ENCODE data around the gene FTCD. TPM values are rescaled to one million over a fixed set of nuclear protein-coding genes. Genes with fewer than 3 reads are reported as not detected.

FTCD gene
- total RNA-seq, 1 donor from 2014 or later, result 2.3 TPM

DNA sequence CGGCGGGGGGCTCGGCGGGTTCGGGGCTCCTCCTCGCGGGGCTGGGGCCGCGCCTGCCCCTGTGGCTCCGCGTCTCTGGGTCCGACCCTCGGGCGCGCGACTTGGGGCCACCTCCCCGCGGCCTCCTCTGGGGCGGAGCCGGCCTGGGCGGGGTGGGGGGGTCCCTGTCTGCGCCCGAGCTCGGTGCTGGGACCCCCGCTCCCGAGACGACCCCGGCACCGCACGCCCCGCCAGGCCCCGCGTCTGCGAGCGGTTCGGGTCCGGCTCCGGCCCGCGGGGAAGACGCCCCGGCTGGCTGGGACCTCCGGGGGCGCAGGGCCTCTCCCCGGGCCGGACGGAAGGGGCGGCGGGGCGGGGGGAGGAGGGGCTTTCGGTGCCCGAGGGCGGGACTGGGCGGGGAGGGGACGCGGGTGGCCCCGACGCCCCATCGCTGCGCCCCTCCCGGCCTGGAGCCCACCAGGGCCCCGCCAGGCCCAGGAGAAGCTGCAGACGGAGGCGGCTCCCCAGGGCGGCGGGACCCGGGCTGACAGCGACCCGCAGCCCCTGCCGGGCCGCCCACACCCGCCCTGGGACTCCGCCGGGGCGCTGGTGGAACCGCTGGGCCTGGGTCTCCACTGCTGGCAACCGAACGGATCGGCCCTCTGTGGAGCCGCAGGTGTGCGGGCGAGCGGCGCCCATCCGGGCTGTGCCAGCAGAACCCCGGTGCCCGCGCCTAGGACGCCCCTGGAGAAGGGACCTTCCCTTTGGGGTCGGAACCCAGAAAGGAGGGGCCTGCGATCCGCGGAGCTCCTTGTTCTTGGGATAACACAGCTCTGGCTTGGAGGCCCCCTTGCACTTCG is 56.9 kb downstream of the FTCD start:
- DNase-seq (ENCODE audit: extremely low spot score, unreplicated experiment), result peak; percentile 83
- H3K36me3 Mint-ChIP-seq (ENCODE audit: unreplicated experiment), result peaks cover 24% of the 10 kb centered on the region
- TF ChIP-seq, protein P1, sequence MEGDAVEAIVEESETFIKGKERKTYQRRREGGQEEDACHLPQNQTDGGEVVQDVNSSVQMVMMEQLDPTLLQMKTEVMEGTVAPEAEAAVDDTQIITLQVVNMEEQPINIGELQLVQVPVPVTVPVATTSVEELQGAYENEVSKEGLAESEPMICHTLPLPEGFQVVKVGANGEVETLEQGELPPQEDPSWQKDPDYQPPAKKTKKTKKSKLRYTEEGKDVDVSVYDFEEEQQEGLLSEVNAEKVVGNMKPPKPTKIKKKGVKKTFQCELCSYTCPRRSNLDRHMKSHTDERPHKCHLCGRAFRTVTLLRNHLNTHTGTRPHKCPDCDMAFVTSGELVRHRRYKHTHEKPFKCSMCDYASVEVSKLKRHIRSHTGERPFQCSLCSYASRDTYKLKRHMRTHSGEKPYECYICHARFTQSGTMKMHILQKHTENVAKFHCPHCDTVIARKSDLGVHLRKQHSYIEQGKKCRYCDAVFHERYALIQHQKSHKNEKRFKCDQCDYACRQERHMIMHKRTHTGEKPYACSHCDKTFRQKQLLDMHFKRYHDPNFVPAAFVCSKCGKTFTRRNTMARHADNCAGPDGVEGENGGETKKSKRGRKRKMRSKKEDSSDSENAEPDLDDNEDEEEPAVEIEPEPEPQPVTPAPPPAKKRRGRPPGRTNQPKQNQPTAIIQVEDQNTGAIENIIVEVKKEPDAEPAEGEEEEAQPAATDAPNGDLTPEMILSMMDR (IDR thresholded peaks at IDR 0.05), result no peak
- no peaks in the 10 kb centered on the region for H3K27me3 Mint-ChIP-seq (ENCODE audit: unreplicated experiment)
- H3K4me3 Mint-ChIP-seq (ENCODE audit: unreplicated experiment), result peak overlapping the region; percentile 88
- H3K9me3 Mint-ChIP-seq (ENCODE audit: unreplicated experiment), result peaks cover 23% of the 10 kb centered on the region
- peak overlapping the region; percentile 83 for H3K27ac Mint-ChIP-seq (ENCODE audit: unreplicated experiment)
- H3K4me1 Mint-ChIP-seq (ENCODE audit: unreplicated experiment), result peaks cover 34% of the 10 kb centered on the region

DNA sequence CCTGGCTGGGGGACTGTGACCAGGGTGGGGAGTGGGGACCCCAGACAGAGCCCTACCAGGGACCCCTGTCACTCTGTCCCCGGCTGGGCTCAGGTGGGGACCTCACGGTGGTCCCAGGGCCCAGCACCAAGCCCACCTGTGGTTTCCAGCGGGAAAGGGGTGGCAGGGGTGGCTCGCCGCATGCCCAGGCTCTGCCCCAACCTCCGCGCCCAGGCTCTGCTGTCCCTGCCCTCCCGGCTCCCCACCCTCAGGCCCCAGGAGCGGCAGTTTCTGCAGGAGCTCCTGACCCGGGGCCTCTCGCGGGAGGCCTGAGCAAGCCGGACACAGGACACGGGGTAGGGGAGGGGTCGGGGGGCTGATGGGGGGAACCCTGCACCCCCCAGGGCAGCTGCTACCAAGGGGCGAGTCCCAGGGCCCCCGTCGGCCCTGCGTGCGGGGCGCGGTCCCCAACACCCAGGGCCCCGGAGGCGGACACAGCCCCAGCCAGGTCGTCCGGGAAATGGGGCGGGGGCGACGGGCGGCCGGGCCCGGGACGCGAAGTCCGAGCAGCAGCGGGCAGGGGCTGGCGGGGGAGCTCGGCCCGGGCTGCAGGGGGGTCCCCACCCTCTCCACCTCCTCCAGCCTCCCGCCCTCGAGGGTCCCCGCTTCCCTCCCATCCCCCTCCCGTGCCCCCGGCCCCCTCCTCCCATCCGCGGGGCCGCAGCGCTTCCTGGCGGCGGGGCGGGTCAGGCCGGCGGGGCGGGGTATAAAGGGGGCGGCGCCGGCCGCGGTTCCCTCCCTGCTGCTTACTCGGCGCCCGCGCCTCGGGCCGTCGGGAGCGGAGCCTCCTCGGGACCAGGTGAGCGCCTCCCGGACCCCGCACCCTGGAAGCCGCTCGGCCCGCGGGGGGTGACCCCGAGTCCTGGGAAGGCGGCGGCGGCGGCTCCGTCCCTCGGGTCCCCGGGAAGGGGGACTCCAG is 57.8 kb downstream of the FTCD start, which contains the start of gene COL6A2:
COL6A2 (plus strand) TSS at position 777 of the 958 bp plus-strand sequence.
- Mint-ChIP-seq H3K27ac (ENCODE audit: unreplicated experiment) (peak within 1 kb of the TSS; percentile 83), H3K4me1 (ENCODE audit: unreplicated experiment) (peaks cover 33% of the 10 kb centered on the region), H3K36me3 (ENCODE audit: unreplicated experiment) (peaks cover 16% of the 10 kb centered on the region), H3K27me3 (ENCODE audit: unreplicated experiment) (no peaks in the 10 kb centered on the region), H3K4me3 (ENCODE audit: unreplicated experiment) (peak within 1 kb of the TSS; percentile 88), H3K9me3 (ENCODE audit: unreplicated experiment) (peaks cover 14% of the 10 kb centered on the region)
- TF ChIP-seq, protein P1 (IDR thresholded peaks at IDR 0.05), result peak; percentile 75
- peak; percentile 90 for DNase-seq (ENCODE audit: extremely low spot score, unreplicated experiment)

DNA sequence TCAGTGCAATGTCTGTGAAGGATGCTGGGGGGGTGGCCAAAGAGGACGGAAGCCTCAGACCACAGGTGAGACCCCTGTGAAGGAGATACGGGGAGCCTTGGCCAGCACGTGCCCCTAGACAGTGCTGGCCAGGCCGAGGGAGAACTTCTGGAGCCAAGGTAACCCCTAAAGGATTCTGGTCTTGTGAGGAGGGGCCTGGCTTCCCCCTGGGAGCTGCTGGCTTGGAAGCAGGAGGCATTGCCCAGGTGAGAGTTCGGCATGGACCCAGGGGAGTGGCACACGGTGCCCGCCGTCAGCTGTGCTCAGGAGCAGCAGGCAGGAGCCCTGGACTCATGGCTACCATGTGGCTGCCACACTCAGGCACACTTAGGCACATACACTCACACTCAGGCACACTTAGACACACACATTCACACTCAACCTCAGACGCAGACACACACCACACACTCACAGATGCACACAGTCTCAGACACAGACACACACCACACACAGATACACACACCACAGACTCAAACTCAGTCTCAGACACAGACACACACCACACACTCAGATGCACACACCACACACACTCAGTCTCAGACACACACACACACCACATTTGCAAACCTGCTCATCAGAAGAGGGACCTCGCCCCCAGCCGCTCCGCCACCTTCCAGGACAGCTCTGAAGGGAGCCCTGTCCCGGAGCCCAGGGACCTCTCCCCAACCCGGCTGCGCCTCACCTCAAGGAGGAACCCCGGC is 58.6 kb downstream of the FTCD start:
- peak overlapping the region; percentile 59 for H3K27ac Mint-ChIP-seq (ENCODE audit: unreplicated experiment)
- peaks cover 39% of the 10 kb centered on the region for H3K4me1 Mint-ChIP-seq (ENCODE audit: unreplicated experiment)
- no peaks in the 10 kb centered on the region for H3K27me3 Mint-ChIP-seq (ENCODE audit: unreplicated experiment)
- H3K36me3 Mint-ChIP-seq (ENCODE audit: unreplicated experiment), result peaks cover 10% of the 10 kb centered on the region
- peaks cover 8% of the 10 kb centered on the region for H3K9me3 Mint-ChIP-seq (ENCODE audit: unreplicated experiment)
- H3K4me3 Mint-ChIP-seq (ENCODE audit: unreplicated experiment), result peak overlapping the region; percentile 69
- TF ChIP-seq, protein P1 (IDR thresholded peaks at IDR 0.05), result no peak
- DNase-seq (ENCODE audit: extremely low spot score, unreplicated experiment), result peak; percentile 75

DNA sequence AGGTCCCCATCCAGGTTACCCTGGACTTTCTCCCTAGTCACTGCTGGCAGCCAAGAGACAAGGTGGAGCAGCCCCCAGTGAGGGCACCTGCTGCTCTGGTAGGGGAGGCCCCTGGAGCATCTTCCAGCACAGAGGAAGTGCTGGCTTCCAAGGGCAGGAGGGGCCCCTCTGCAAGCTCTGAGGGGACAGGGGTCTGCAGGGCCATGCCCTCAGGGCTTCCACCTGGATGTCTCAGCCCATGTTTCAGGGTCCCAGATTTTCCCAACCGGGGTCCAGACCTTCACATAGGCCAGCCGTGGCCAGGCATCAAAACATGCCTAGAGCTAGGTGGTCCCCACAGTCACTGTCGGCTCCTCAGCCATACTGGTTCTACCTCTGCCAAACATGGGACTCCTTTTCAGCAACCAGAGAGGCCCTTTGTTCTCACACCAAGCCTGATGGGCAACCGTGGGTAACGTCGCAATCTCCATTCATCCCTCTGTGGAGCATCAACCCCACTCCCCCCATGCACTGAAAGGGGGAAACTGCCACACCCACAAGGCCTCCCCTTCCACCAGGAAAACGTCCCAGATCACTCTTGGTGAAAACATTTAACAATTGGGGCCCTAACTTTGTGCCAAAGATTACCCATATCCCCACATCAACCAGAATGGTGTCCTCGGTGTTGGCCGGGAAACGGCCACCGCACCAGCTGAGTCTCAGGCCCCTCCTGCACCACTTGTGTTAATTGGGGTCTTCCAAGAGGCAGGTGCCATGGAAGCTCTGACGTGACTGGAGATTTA is 59.4 kb downstream of the FTCD start:
- no peaks in the 10 kb centered on the region for H3K27me3 Mint-ChIP-seq (ENCODE audit: unreplicated experiment)
- H3K4me3 Mint-ChIP-seq (ENCODE audit: unreplicated experiment), result peak overlapping the region; percentile 69
- peak overlapping the region; percentile 31 for H3K27ac Mint-ChIP-seq (ENCODE audit: unreplicated experiment)
- peak; percentile 70 for DNase-seq (ENCODE audit: extremely low spot score, unreplicated experiment)
- TF ChIP-seq, protein P1 (IDR thresholded peaks at IDR 0.05), result no peak
- H3K9me3 Mint-ChIP-seq (ENCODE audit: unreplicated experiment), result peaks cover under 1% of the 10 kb centered on the region
- H3K4me1 Mint-ChIP-seq (ENCODE audit: unreplicated experiment), result peaks cover 31% of the 10 kb centered on the region
- H3K36me3 Mint-ChIP-seq (ENCODE audit: unreplicated experiment), result peaks cover 5% of the 10 kb centered on the region

All from osteocyte (in vitro differentiated cells).